Testis (tissue), 2 donors: Measurements from ENCODE around the gene CELF5.

Source experiments
- POLR2A ChIP-seq: fragments of 450-650 bp; IDR thresholded peaks from one replicate; pipeline ENCODE4 v1.6.1; 2017; ENCODE audit warnings: antibody characterized with exemption, mild to moderate bottlenecking, moderate library complexity
- TF ChIP-seq, protein P1 (sequence below), 3 experiments: fragments of 450-650 bp in 2 of 3; fragments of 200-600 bp in 1 of 3; sonication (generic) in 1 of 3; IDR thresholded peaks; one replicate each; pipeline ENCODE4 v1.5.1; 2016 to 2019; ENCODE audit warnings: antibody characterized with exemption in 3 of 3, mild to moderate bottlenecking in 2 of 3, moderate library complexity in 1 of 3

DNA sequence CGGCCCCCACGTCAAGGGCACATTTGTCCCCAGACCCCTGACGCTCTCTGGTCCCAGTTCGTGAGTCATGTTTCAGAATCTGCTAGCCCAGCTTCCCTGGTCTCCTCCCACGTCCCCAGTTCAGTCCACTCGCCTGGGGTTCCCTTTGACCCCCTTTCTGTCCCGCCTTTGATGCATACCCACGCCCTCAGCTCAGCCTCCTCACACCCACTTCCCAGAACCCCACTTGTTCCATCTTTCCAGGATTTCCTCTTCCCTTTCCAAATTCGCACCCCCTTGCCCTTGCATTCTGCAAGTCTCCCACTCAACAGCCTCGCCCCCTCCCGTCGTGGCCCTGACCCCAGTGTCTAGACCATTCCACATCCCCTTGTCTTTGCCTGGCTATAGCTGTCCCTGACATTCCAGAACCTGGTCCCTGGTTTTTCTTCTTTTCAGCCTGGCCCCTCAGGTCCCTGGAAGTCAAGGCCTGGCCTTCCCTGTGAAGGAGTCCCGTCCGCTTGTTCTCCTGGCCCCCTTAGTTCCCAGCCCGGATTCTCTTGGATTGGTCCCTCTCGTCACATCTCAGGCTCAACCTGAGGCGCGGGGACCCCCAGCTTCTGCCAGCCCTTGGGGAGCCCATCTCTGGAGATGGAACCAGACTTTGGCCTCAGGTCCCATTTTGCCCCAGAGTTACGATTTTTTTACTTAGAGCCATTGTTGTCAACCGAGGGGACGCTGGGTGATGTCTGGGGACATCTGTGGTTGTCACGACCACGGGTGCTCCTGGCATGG lies 37.4 kb upstream of the CELF5 start:
- TF ChIP-seq, protein P1, sequence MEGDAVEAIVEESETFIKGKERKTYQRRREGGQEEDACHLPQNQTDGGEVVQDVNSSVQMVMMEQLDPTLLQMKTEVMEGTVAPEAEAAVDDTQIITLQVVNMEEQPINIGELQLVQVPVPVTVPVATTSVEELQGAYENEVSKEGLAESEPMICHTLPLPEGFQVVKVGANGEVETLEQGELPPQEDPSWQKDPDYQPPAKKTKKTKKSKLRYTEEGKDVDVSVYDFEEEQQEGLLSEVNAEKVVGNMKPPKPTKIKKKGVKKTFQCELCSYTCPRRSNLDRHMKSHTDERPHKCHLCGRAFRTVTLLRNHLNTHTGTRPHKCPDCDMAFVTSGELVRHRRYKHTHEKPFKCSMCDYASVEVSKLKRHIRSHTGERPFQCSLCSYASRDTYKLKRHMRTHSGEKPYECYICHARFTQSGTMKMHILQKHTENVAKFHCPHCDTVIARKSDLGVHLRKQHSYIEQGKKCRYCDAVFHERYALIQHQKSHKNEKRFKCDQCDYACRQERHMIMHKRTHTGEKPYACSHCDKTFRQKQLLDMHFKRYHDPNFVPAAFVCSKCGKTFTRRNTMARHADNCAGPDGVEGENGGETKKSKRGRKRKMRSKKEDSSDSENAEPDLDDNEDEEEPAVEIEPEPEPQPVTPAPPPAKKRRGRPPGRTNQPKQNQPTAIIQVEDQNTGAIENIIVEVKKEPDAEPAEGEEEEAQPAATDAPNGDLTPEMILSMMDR (IDR thresholded peaks at IDR 0.05), result no peak
- no peak for TF ChIP-seq POLR2A
